ENCODE data around the gene STON2. TPM values are rescaled to one million over a fixed set of nuclear protein-coding genes. Genes with fewer than 3 reads are reported as not detected.

Gene STON2
- total and polyA plus RNA-seq, 2 of the 13 experiments (the other 11 are each of a cell fraction or from before 2014, with no cell fraction given), result 2.1 to 11.0 TPM

- TF ChIP-seq, protein P1, sequence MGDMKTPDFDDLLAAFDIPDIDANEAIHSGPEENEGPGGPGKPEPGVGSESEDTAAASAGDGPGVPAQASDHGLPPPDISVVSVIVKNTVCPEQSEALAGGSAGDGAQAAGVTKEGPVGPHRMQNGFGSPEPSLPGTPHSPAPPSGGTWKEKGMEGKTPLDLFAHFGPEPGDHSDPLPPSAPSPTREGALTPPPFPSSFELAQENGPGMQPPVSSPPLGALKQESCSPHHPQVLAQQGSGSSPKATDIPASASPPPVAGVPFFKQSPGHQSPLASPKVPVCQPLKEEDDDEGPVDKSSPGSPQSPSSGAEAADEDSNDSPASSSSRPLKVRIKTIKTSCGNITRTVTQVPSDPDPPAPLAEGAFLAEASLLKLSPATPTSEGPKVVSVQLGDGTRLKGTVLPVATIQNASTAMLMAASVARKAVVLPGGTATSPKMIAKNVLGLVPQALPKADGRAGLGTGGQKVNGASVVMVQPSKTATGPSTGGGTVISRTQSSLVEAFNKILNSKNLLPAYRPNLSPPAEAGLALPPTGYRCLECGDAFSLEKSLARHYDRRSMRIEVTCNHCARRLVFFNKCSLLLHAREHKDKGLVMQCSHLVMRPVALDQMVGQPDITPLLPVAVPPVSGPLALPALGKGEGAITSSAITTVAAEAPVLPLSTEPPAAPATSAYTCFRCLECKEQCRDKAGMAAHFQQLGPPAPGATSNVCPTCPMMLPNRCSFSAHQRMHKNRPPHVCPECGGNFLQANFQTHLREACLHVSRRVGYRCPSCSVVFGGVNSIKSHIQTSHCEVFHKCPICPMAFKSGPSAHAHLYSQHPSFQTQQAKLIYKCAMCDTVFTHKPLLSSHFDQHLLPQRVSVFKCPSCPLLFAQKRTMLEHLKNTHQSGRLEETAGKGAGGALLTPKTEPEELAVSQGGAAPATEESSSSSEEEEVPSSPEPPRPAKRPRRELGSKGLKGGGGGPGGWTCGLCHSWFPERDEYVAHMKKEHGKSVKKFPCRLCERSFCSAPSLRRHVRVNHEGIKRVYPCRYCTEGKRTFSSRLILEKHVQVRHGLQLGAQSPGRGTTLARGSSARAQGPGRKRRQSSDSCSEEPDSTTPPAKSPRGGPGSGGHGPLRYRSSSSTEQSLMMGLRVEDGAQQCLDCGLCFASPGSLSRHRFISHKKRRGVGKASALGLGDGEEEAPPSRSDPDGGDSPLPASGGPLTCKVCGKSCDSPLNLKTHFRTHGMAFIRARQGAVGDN (CRISPR knock-in tag; IDR thresholded peaks at IDR 0.05), result no peak; the same call in 1 of the 2 replicates
- peak; percentile 97 for TF ChIP-seq ZEB1 (IDR thresholded peaks at IDR 0.05; ENCODE audit: insufficient replicate concordance, low read depth)
- peak; percentile 21; the same call in 1 of the 2 replicates for TF ChIP-seq KDM1A (CRISPR knock-in tag; IDR thresholded peaks at IDR 0.05)
- TF ChIP-seq ZNF256 (CRISPR knock-in tag; conservative IDR thresholded peaks at IDR 0.05), result no peak
- TF ChIP-seq MXD1 (CRISPR knock-in tag; IDR thresholded peaks at IDR 0.05), result no peak
- TF ChIP-seq ZBTB8A (CRISPR knock-in tag; IDR thresholded peaks at IDR 0.05; ENCODE audit: borderline replicate concordance, low read depth), result no peak
- TF ChIP-seq NFYC (CRISPR knock-in tag; IDR thresholded peaks at IDR 0.05), result peak; percentile 26; the same call in 1 of the 2 replicates
- peak; percentile 99 for TF ChIP-seq CEBPB (IDR thresholded peaks at IDR 0.05; ENCODE audit: borderline replicate concordance, low read depth, low read length)
- TF ChIP-seq ZNF512B (CRISPR knock-in tag; IDR thresholded peaks at IDR 0.05; ENCODE audit: borderline replicate concordance), result peak; percentile 78; the same call in 1 of the 2 replicates
- no peak for TF ChIP-seq ZNF432 (CRISPR knock-in tag; IDR thresholded peaks at IDR 0.05; ENCODE audit: borderline replicate concordance)
- peak; percentile 99 for TF ChIP-seq ZNF670 (CRISPR knock-in tag; IDR thresholded peaks at IDR 0.05; ENCODE audit: borderline replicate concordance)
- TF ChIP-seq FLYWCH1 (CRISPR knock-in tag; IDR thresholded peaks at IDR 0.05), result no peak
- TF ChIP-seq SP1 (IDR thresholded peaks at IDR 0.05), result no peak
- TF ChIP-seq SP1 (CRISPR knock-in tag; IDR thresholded peaks at IDR 0.05), result peak; percentile 18; the same call in 1 of the 2 replicates
- TF ChIP-seq ZMYM2 (CRISPR knock-in tag; IDR thresholded peaks at IDR 0.05), result peak; percentile 93
- no peak for TF ChIP-seq ZNF326 (CRISPR knock-in tag; IDR thresholded peaks at IDR 0.05; ENCODE audit: borderline replicate concordance)
- no peak for TF ChIP-seq ZNF552 (CRISPR knock-in tag; IDR thresholded peaks at IDR 0.05; ENCODE audit: borderline replicate concordance)
- no peak for TF ChIP-seq XBP1 (CRISPR knock-in tag; IDR thresholded peaks at IDR 0.05)
- TF ChIP-seq ZSCAN22 (CRISPR knock-in tag; IDR thresholded peaks at IDR 0.05), result no peak
- TF ChIP-seq, protein P2, sequence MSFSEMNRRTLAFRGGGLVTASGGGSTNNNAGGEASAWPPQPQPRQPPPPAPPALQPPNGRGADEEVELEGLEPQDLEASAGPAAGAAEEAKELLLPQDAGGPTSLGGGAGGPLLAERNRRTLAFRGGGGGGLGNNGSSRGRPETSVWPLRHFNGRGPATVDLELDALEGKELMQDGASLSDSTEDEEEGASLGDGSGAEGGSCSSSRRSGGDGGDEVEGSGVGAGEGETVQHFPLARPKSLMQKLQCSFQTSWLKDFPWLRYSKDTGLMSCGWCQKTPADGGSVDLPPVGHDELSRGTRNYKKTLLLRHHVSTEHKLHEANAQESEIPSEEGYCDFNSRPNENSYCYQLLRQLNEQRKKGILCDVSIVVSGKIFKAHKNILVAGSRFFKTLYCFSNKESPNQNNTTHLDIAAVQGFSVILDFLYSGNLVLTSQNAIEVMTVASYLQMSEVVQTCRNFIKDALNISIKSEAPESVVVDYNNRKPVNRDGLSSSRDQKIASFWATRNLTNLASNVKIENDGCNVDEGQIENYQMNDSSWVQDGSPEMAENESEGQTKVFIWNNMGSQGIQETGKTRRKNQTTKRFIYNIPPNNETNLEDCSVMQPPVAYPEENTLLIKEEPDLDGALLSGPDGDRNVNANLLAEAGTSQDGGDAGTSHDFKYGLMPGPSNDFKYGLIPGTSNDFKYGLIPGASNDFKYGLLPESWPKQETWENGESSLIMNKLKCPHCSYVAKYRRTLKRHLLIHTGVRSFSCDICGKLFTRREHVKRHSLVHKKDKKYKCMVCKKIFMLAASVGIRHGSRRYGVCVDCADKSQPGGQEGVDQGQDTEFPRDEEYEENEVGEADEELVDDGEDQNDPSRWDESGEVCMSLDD (CRISPR knock-in tag; IDR thresholded peaks at IDR 0.05; ENCODE audit: borderline replicate concordance), result no peak
These were observed 96.7 kb downstream of the STON2 start (continued) for GRCh38 chr14:81303258-81303935.
